ENCODE results near the gene METTL6.

The METTL6 gene

DNA sequence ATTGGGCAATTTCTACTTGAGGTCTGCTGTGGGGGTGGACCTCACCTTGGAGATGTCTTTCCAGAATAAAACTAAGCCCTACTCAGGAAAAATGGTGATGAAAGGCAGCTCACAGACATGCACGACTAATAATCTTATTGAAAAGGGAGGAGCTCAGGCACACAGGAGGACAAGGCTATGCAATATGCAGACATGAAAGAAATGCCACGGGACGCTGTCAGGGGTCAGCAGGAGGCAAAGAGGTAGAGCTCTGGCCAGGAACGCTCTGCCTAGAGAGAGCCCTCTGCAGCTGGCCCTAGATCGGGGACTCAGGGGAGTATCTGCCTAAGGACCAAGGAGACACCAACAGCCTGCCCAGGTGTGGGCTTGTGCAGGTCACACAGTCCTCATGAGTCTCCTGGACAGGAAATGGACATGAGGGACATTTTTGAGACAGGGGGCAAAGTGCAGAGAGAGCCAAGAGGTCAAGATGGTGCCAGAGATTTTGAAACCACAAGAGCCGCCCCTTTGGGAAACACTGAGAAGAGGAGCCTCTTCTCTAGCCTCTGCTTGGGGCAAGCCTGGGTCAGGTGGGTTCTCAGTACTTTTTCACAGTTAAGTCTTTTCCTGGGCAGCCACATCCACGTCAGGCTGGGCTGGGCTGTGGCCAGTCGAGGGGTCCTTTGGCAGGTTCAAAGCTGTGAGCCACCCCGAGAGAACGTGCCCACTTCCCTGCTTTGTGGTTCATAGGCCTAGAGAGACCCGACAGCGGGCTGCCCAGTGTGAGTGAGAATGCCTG, 23.3 kb upstream of the METTL6 start:
- H3K4me3 ChIP-seq (ENCODE audit: low read depth, low read length) = no peak overlapping the region
- TF ChIP-seq CTCF (IDR thresholded peaks at IDR 0.05; ENCODE audit: low read depth, low read length) = no peak

DNA sequence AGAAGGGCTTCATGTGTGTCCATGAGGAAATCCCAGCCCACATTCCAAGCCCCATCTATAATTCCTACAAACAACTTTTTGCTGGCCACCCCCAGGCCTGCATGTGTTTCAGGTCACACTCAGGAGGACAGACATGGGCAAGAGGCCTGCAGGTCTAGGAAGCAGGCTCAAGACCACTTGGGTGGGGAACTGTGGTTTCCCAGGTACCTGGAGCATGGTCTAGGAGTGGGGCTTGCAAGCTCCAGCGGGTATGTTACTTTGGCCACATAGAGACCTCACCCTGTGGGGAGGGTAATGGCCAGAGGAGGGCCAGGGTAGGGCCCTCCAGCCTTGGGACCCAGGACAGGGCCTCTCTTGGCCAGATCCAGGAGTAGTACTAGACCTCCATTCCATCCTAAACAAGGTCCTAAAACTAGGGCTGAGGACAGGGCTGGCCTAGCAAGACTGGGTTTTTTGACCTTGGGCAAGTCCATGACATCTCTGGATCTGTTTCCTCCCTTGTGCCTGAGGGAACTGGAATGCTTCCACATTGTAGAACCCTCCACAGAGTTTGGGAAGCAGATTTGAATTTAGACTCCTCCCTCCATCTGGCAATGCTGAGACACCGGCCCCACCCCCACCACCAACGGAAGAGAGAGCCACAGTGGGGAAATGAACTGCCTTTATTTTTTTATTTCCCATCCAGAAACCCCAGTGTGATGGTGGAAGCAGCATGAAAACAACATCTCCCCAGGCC, 22.3 kb upstream of the METTL6 start:
- no peak overlapping the region for H3K4me3 ChIP-seq (ENCODE audit: low read depth, low read length)
- no peak for TF ChIP-seq CTCF (IDR thresholded peaks at IDR 0.05; ENCODE audit: low read depth, low read length)

DNA sequence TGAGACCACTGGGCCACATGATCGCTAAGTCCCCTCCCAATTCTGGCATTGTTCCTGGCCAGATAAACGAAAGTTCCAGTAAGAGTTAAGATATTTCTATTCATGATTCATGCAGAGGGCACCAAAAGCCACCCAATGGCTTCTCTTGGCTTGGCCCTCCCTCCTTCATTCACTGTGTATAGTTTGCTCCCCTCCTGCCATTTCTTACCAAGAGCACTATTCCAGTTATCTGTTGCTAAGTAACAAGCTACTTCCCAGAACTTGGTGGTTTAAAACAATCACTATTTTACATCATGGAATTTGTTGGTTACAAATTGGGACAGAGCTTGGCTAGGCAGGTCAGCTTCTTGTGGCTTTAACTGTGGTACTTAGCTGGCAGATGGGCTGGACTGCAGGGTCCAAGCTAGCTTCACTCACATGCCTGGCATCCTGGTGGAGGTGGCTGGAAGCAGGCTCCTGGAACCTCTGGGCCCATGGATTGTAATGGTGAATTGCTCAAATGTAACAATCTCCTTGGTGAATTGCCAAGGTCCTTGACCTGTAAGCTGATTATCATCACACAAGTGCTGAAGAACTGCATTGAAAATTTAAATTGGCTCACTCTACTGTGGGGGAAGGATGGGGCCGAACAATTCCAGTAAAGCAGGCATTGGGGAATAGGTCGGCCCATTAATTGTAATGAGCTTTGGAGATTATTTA, 16.6 kb upstream of the METTL6 start:
- no peak for TF ChIP-seq CTCF (IDR thresholded peaks at IDR 0.05; ENCODE audit: low read depth, low read length)
- no peak overlapping the region for H3K4me3 ChIP-seq (ENCODE audit: low read depth, low read length)

DNA sequence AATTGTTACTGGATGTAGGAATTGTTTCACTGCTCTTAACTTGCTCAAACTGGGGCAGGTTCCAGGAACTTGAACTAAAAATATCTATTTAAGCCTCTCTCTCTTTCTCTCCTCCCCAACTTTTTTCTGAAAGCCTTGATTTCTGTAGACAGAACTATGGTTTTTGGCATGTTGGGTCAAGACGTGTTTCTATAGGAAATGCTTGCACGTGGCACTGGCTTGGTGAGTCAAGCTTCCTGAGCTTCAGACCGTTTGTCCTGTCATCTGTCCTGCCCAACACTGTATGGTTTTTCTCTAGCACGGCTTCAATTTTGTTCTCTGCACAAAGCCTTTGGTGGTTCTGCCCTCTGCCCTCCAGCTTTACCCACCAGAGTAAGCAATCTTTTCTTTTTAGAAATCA, 13.5 kb upstream of the METTL6 start:
- no peak overlapping the region for H3K4me3 ChIP-seq (ENCODE audit: low read depth, low read length)
- TF ChIP-seq CTCF (IDR thresholded peaks at IDR 0.05; ENCODE audit: low read depth, low read length) = no peak

DNA sequence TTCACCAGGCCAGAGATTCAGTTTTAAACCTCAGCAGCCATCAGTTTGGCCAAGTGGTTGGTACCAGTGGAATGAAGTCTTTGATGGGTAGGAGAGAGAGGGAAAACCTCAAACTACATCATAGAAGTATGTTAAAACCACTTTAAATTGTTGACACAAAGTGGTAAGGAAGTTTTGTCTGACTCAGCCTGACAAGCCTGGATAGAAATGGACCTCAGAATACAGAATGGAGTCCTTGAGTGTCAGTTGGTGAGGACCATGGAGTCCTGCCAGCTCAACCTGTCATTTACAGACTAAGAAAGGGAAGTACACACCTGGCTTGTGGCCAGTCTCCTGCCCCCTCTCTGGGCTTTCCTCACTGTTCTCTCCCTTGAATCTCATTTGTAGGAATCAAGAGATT, 12.1 kb upstream of the METTL6 start:
- no peak for TF ChIP-seq CTCF (IDR thresholded peaks at IDR 0.05; ENCODE audit: low read depth, low read length)
- no peak overlapping the region for H3K4me3 ChIP-seq (ENCODE audit: low read depth, low read length)

GRCh38 chr3:15438983-15439382, 11.6 kb upstream of the METTL6 start:
- no peak overlapping the region for H3K4me3 ChIP-seq (ENCODE audit: low read depth, low read length)
- TF ChIP-seq CTCF (IDR thresholded peaks at IDR 0.05; ENCODE audit: low read depth, low read length) = no peak

DNA sequence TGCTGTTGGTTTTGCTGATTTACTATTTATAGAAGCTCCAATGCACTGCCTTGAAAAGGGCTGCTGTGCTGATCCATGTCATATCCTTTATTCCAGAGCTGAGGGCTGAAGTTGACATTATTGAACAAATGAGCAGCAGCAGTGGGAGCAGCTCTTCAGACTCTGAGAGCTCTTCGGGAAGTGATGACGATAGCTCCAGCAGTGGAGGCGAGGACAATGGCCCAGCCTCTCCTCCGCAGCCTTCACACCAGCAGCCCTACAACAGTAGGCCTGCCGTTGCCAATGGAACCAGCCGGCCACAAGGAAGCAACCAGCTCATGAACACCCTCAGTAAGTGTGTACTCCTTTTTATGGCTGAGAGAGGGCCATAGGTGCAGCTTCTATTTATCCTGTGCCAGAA, 8.9 kb upstream of the METTL6 start:
- no peak overlapping the region for H3K4me3 ChIP-seq (ENCODE audit: low read depth, low read length)
- no peak for TF ChIP-seq CTCF (IDR thresholded peaks at IDR 0.05; ENCODE audit: low read depth, low read length)

Measured in WI38 (cell line).